GM18868 (cell line): Measurements from ENCODE around the gene GRPR.

Experiments used
- ATAC-seq: cut with Tn5 transposase; IDR thresholded peaks from one replicate; pipeline ENCODE4 v1.9.1; 2021; ENCODE audit warnings: mild to moderate bottlenecking, moderate library complexity; ENCODE audit not compliant: unreplicated experiment

Gene GRPR

GRCh38 chrX:16123222-16123786 is at the start of gene GRPR:
TSS of gene GRPR (plus strand) at chrX:16123565. CDS start at chrX:16123954, 389 bp downstream.
- peak; percentile 54 for ATAC-seq

- no peak for ATAC-seq
Measured at GRCh38 chrX:16075087-16075486, 48.3 kb upstream of the GRPR start.

GRCh38 chrX:16076834-16077233 is 46.5 kb upstream of the GRPR start:
- ATAC-seq: no peak

- no peak for ATAC-seq
Measured at GRCh38 chrX:16077811-16078210, 45.6 kb upstream of the GRPR start.

GRCh38 chrX:16081357-16081756 is 42.0 kb upstream of the GRPR start:
- ATAC-seq: no peak

- no peak for ATAC-seq
Measured at GRCh38 chrX:16082470-16083085, 40.8 kb upstream of the GRPR start.

GRCh38 chrX:16087076-16087475 is 36.3 kb upstream of the GRPR start:
- no peak for ATAC-seq

- no peak for ATAC-seq
Measured at GRCh38 chrX:16089086-16089485, 34.3 kb upstream of the GRPR start.

- no peak for ATAC-seq
Measured at GRCh38 chrX:16096141-16096540, 27.2 kb upstream of the GRPR start.

GRCh38 chrX:16100673-16101072 is 22.7 kb upstream of the GRPR start:
- no peak for ATAC-seq

- no peak for ATAC-seq
Measured at GRCh38 chrX:16101581-16101980, 21.8 kb upstream of the GRPR start.

- peak; percentile 67 for ATAC-seq
Measured at GRCh38 chrX:16103625-16104024, 19.7 kb upstream of the GRPR start.

GRCh38 chrX:16112428-16112827 is 10.9 kb upstream of the GRPR start:
- ATAC-seq: no peak

GRCh38 chrX:16113978-16114565 is 9.3 kb upstream of the GRPR start:
- ATAC-seq: no peak

GRCh38 chrX:16114611-16115010 is 8.8 kb upstream of the GRPR start:
- no peak for ATAC-seq

- ATAC-seq: peak; percentile 86
Measured at GRCh38 chrX:16119353-16120220, 3.8 kb upstream of the GRPR start.

- ATAC-seq: no peak
Measured at GRCh38 chrX:16120431-16120830, 2.9 kb upstream of the GRPR start.

- no peak for ATAC-seq
Measured at GRCh38 chrX:16124201-16124600, 836 bp downstream of the GRPR start.

- no peak for ATAC-seq
Measured at GRCh38 chrX:16125520-16126149, 2.3 kb downstream of the GRPR start.

GRCh38 chrX:16130707-16131106 is 7.3 kb downstream of the GRPR start:
- ATAC-seq: no peak

GRCh38 chrX:16134936-16135335 is 11.6 kb downstream of the GRPR start:
- no peak for ATAC-seq
